SH-SY5Y (cell line): Measurements from ENCODE around the gene ALDH3A2.

Source experiments
- GATA2 ChIP-seq: IDR thresholded peaks from 2 replicates; pipeline ENCODE4 v1.6.1; 2011; ENCODE audit warnings: mild to moderate bottlenecking, low read depth, low read length
- GATA3 ChIP-seq: IDR thresholded peaks from 2 replicates; pipeline ENCODE4 v1.6.1; 2011; ENCODE audit warnings: low read depth, mild to moderate bottlenecking, low read length, moderate library complexity

- no peak for TF ChIP-seq GATA3
- TF ChIP-seq GATA2, result no peak
Observed at GRCh38 chr17:19672009-19672750, 23.6 kb downstream of the ALDH3A2 start.
